Measurements from ENCODE around the gene ALAS1.

ALAS1 gene

GRCh38 chr3:52245322-52246263 is 47.6 kb downstream of the ALAS1 start, which contains the start of gene PPM1M (continued):
- TF ChIP-seq PRDM4 (tag by site-specific recombination; IDR thresholded peaks at IDR 0.05) (no peak), ZNF335 (tag by site-specific recombination; conservative IDR thresholded peaks at IDR 0.05) (peak; percentile 61), SP2 (tag by site-specific recombination; IDR thresholded peaks at IDR 0.05) (peak; percentile 66)

- no peak overlapping the region; the same call in 1 of the 2 replicates for H3K27ac ChIP-seq (ENCODE audit: extremely low read depth, low read depth, low read length)
- no peaks in the 10 kb centered on the region for H3K9me3 ChIP-seq (ENCODE audit: control insufficient read depth, insufficient read depth, low read depth, low read length)
- POLR2A ChIA-PET, result interaction anchor here (0.6 to 1.0 kb wide), 2 partner anchors 9 to 13 kb away, joined by 3 read pairs; no protein-coding TSS in a partner anchor
- TF ChIP-seq EGR2 (tag by site-specific recombination; IDR thresholded peaks at IDR 0.05; ENCODE audit: low read depth) (no peak), ZBTB20 (tag by site-specific recombination; IDR thresholded peaks at IDR 0.05) (0 out of 2 replicates have a peak, but pooled peaks have one; percentile 5), ZSCAN23 (tag by site-specific recombination; IDR thresholded peaks at IDR 0.05) (no peak), ZFHX2 (tag by site-specific recombination; conservative IDR thresholded peaks at IDR 0.05) (no peak), SCRT2 (tag by site-specific recombination; IDR thresholded peaks at IDR 0.05) (0 out of 2 replicates have a peak, but pooled peaks have one; percentile 6), ZNF239 (tag by site-specific recombination; IDR thresholded peaks at IDR 0.05) (no peak), ZNF138 (tag by site-specific recombination; IDR thresholded peaks at IDR 0.05; ENCODE audit: borderline replicate concordance) (no peak), ZNF335 (tag by site-specific recombination; conservative IDR thresholded peaks at IDR 0.05) (0 out of 2 replicates have a peak, but pooled peaks have one; percentile 29), ZNF37A (tag by site-specific recombination; IDR thresholded peaks at IDR 0.05) (no peak), ZNF701 (tag by site-specific recombination; IDR thresholded peaks at IDR 0.05) (no peak), ZNF292 (tag by site-specific recombination; IDR thresholded peaks at IDR 0.05; ENCODE audit: borderline replicate concordance, low read depth) (no peak)
- CTCF ChIA-PET, result no interaction called here
- no peaks in the 10 kb centered on the region; the same call in 1 of the 2 replicates for H3K4me1 ChIP-seq (ENCODE audit: control insufficient read depth, insufficient read depth, low read length)
- peaks cover 0 to 34% of the 10 kb centered on the region in 2 experiments; a peak in 2 of 3 replicates for H3K36me3 ChIP-seq (ENCODE audit: control insufficient read depth in 2 of 2, insufficient read depth in 1 of 2, low read length in 2 of 2)
- peak overlapping the region; percentile 21; the same call in 1 of the 2 replicates for H3K4me3 ChIP-seq (ENCODE audit: low read depth, low read length)
Measured at GRCh38 chr3:52246264-52246620, 48.3 kb downstream of the ALAS1 start.

- CTCF ChIA-PET, result no interaction called here
- Histone ChIP-seq H3K36me3 (ENCODE audit: control insufficient read depth in 2 of 2, insufficient read depth in 1 of 2, low read length in 2 of 2) (peaks cover under 1 to 38% of the 10 kb centered on the region in 2 experiments; a peak in 2 of 3 replicates), H3K9me3 (ENCODE audit: control insufficient read depth, insufficient read depth, low read depth, low read length) (no peaks in the 10 kb centered on the region), H3K4me1 (ENCODE audit: control insufficient read depth, insufficient read depth, low read length) (no peaks in the 10 kb centered on the region; the same call in 1 of the 2 replicates), H3K4me3 (ENCODE audit: low read depth, low read length) (no peak overlapping the region), H3K27ac (ENCODE audit: extremely low read depth, low read depth, low read length) (no peak overlapping the region)
- TF ChIP-seq ZNF138 (tag by site-specific recombination; IDR thresholded peaks at IDR 0.05; ENCODE audit: borderline replicate concordance) (no peak), ZBTB8A (tag by site-specific recombination; IDR thresholded peaks at IDR 0.05) (0 out of 2 replicates have a peak, but pooled peaks have one; percentile 23)
- POLR2A ChIA-PET, result interaction anchor here (0.7 kb wide), 1 partner anchor 8 kb away, joined by 3 read pairs; no protein-coding TSS in a partner anchor
Measured at GRCh38 chr3:52246728-52247408, 48.9 kb downstream of the ALAS1 start.
